Mesothelial cell of epicardium (in vitro differentiated cells): Measurements from ENCODE around the gene WDR87. TPM values are rescaled to one million over a fixed set of nuclear protein-coding genes. Genes with fewer than 3 reads are reported as not detected.

Experiments
- DNase-seq, 2 experiments: peaks; one replicate each; pipeline ENCODE4 v3.0.0; 2021; ENCODE audit warnings: low spot score in 2 of 2; ENCODE audit not compliant: unreplicated experiment in 2 of 2
- H3K27ac Mint-ChIP-seq: 2 replicates; pipeline ENCODE4 v1.8.0; 2021; ENCODE audit warnings: mixed read lengths
- H3K27me3 Mint-ChIP-seq: 2 replicates; pipeline ENCODE4 v1.8.0; 2021; ENCODE audit warnings: low read depth, mixed read lengths
- H3K36me3 Mint-ChIP-seq: 2 replicates; pipeline ENCODE4 v1.8.0; 2021; ENCODE audit warnings: mixed read lengths
- H3K4me1 Mint-ChIP-seq: 2 replicates; pipeline ENCODE4 v1.8.0; 2021; ENCODE audit warnings: mixed read lengths
- H3K4me3 Mint-ChIP-seq: 2 replicates; pipeline ENCODE4 v1.8.0; 2021; ENCODE audit warnings: mild to moderate bottlenecking, moderate library complexity, mixed read lengths
- H3K9me3 Mint-ChIP-seq: 2 replicates; pipeline ENCODE4 v1.8.0; 2021; ENCODE audit warnings: mixed read lengths
- total RNA-seq: library from RNA; stranded (reverse); gene quantifications from 3 replicates; pipeline ENCODE4 v1.2.1, GENCODE V29; 2021
- TF ChIP-seq, protein P1 (sequence below): fragments of 200-600 bp; sonication (generic); IDR thresholded peaks from one replicate; pipeline ENCODE4 v1.5.0; 2021; ENCODE audit warnings: antibody characterized with exemption; ENCODE audit not compliant: unreplicated experiment

The WDR87 gene
- total RNA-seq, 1 donor from 2014 or later, result not detected

DNA sequence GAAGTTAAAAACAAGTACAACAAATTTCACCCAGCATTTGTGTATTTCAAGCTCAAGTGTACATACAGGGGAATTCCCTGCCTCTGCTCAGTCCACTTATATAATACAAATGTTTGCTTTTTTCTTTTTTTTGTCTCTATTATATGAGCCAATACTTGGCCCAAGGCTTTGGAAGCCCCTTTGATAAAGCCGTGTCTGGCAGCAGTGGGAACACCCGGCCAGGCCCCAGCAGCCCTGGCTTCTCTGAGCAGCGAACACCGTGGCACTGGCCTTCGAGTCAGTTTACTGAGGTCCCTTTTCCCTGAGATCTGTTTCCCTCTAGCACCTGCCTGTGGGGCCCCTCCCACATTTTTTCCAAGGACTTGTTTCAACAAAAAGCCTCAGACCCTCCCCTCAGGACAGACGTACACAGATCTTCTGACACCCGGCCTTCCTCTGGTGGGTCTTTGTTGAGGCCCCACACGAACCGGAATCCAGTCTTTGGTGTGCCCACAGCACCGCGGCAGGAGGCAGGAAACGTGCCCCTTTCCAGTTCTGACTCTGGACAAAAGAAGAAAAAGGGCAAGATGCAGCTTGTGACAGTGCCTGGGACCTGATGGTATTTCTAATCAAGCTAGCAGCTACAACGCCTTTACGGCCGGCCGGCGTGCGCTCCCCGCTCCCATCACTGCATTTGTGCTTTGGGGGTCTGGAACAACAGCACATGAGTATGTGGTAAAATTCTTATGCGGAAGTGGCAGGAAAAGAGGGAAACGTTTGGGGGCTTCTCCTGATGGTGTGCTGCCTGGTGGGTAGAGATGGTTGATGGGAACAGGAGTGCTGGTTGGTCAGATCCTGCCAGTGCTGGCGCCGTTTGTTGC is 14.4 kb upstream of the WDR87 start:
- TF ChIP-seq, protein P1, sequence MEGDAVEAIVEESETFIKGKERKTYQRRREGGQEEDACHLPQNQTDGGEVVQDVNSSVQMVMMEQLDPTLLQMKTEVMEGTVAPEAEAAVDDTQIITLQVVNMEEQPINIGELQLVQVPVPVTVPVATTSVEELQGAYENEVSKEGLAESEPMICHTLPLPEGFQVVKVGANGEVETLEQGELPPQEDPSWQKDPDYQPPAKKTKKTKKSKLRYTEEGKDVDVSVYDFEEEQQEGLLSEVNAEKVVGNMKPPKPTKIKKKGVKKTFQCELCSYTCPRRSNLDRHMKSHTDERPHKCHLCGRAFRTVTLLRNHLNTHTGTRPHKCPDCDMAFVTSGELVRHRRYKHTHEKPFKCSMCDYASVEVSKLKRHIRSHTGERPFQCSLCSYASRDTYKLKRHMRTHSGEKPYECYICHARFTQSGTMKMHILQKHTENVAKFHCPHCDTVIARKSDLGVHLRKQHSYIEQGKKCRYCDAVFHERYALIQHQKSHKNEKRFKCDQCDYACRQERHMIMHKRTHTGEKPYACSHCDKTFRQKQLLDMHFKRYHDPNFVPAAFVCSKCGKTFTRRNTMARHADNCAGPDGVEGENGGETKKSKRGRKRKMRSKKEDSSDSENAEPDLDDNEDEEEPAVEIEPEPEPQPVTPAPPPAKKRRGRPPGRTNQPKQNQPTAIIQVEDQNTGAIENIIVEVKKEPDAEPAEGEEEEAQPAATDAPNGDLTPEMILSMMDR, result no peak
- no peak overlapping the region for H3K4me3 Mint-ChIP-seq
- H3K36me3 Mint-ChIP-seq, result peaks cover 20% of the 10 kb centered on the region
- peak overlapping the region; percentile 82 for H3K27ac Mint-ChIP-seq
- peaks cover 4% of the 10 kb centered on the region for H3K9me3 Mint-ChIP-seq
- peaks cover 5% of the 10 kb centered on the region for H3K4me1 Mint-ChIP-seq
- no peaks in the 10 kb centered on the region for H3K27me3 Mint-ChIP-seq
- no peak for DNase-seq

DNA sequence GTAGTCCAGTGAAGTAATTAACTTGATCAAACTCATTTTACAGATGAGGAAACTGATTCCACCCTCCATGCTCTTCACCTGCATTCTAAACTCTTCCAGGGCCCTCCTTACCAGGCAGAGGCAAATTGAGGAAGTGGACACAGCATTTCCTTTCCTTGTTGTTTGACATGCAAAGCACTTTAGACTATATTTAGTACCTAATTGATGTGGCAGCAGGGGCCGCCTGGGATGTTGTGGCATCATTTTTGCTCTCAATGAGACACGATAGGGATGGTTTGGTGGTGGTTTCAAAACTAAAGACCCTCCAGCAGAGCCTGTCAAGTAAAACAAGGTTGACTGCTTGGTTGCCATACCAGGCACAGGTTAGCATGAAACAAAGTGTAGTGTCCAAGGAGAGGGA is 8.5 kb upstream of the WDR87 start:
- no peak for DNase-seq
- Mint-ChIP-seq H3K36me3 (peaks cover 11% of the 10 kb centered on the region), H3K9me3 (no peaks in the 10 kb centered on the region), H3K4me1 (peaks cover under 1% of the 10 kb centered on the region), H3K4me3 (no peak overlapping the region), H3K27ac (no peak overlapping the region), H3K27me3 (no peaks in the 10 kb centered on the region)
- TF ChIP-seq, protein P1, result no peak

DNA sequence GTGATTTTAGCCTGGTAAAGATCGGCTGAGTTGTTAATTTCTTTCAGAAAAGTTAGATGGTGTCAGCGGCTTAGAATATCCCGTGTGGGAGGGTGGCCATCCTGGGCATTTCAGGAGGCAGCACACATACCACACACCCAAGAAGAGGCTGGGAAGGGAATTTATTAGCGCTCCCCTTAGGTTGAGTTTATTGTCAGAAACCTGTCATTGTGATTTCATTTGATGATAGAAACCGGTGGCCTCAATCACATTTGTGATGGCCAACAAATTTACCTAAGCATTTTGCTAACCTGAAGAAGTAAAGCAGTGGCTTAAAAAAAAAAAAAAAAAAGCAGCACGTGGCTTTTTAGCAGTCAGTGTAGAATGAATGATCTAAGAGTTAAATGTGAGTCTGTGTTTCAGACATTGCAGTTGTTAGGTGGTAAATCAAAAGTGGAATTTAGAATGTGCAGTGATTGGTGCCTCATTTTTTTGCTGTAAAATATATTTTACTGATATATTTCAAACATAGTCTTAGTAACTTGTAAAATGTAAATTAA is 3.3 kb upstream of the WDR87 start:
- Mint-ChIP-seq H3K4me3 (no peak overlapping the region), H3K27me3 (no peaks in the 10 kb centered on the region)
- TF ChIP-seq, protein P1, result no peak

DNA sequence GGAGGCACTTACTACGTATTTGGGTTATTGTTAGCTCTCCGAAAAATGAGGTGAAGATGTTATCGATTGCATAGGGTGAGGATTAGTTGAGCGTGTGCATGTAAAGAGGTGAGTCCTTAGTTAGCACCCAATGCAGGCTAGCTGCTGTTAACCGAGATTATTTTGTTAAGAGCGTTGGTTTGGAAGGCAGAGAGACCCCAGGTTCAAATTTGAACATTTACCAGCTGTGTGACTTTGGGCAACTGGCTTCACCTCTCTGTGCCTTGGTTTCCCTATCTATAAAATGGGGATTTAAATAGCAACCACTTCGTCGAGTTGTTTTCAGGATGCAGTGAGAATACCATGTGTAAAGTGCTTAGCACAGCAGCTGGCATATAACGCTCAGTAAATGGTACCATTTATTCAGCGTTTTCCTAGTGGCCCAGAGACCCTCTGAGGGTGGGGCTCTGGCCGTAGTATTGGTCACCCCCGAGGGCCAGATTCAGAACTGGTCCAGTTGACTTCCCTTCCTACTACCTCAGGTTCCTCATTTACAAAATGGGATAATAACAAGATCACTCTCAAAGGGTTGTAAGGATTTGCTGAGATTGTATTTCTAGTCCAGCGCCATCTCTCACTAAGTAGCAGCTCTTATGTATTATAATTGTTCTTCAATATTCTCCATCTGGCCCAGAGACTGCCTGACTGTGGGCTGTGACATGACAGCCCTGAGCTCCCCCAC is 1.5 kb upstream of the WDR87 start:
- TF ChIP-seq, protein P1, result no peak
- Mint-ChIP-seq H3K36me3 (no peaks in the 10 kb centered on the region), H3K9me3 (no peaks in the 10 kb centered on the region), H3K27me3 (no peaks in the 10 kb centered on the region), H3K4me1 (peaks cover 27% of the 10 kb centered on the region), H3K4me3 (peak overlapping the region; percentile 94), H3K27ac (peak overlapping the region; percentile 60)
- DNase-seq, result no peak

More for the DNA sequence above, 3.3 kb upstream of the WDR87 start:
- Mint-ChIP-seq H3K27ac (no peak overlapping the region), H3K36me3 (no peaks in the 10 kb centered on the region), H3K4me1 (peaks cover 27% of the 10 kb centered on the region), H3K9me3 (no peaks in the 10 kb centered on the region)
- no peak for DNase-seq

DNA sequence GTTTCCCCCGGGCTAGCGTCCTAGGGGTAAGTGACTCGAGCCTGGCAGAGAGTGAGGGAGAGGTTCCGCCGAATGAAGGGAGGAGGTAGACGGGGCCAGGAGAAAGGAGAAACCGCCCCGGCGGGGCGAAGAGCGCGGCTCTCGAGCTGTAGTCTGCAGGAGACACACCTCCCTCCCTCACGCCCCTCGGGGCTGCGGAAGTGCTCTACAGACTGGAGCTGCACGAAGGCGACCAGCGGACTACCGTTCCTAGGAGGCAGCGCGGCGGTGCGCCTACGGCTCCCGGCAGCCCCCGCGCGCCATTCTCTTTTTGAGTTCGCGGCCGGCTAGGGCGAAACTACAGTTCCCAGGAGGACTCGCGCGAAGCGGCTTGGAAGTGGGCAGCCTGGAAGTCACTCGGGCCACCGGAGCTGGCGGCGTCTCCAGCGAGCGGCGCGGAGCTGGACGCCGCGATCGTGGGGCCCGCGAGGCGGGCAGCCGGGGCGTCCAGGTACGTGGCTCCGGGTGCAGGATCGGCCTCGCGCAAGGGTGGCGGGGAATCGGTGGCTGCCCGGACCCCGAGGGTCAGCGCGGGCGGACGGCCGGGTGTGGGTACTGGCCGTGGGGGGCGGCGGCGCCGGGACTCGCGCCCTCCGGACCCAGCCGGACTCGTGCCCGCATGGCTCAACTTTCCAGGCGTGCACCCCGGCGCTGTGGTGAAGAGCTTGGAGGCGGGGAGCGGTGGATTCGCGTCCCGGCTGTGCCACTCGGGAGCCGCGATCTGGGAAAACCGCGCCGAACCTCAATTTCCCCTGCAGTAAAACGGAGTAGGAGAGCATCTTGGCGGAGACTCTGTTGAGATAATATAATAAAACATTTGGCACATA is 708 bp upstream of the WDR87 start, which contains the start of gene SIPA1L3:
Gene SIPA1L3 (plus strand): TSS at position 340 of the 866 bp plus-strand sequence. CDS start 174,358 bp downstream, outside the sequence.
- DNase-seq, result peak; percentile 90 to 94
- Mint-ChIP-seq H3K4me3 (peak within 1 kb of the TSS; percentile 94), H3K4me1 (peaks cover 27% of the 10 kb centered on the region), H3K9me3 (no peaks in the 10 kb centered on the region), H3K27ac (peak within 1 kb of the TSS; percentile 97), H3K36me3 (no peaks in the 10 kb centered on the region), H3K27me3 (no peaks in the 10 kb centered on the region)
- TF ChIP-seq, protein P1, result no peak
